Measurements from ENCODE around the gene TSPAN4. TPM values are rescaled to one million over a fixed set of nuclear protein-coding genes. Genes with fewer than 3 reads are reported as not detected.

Gene TSPAN4
- total RNA-seq, 4 donors from 2014 or later: 47.1 to 78.9 (median 59.7) TPM

- WGBS: 7% methylated on average over 14 of the region's 31 CpGs
Observed at GRCh38 chr11:844693-845644, 2.3 kb downstream of the TSPAN4 start.

DNA sequence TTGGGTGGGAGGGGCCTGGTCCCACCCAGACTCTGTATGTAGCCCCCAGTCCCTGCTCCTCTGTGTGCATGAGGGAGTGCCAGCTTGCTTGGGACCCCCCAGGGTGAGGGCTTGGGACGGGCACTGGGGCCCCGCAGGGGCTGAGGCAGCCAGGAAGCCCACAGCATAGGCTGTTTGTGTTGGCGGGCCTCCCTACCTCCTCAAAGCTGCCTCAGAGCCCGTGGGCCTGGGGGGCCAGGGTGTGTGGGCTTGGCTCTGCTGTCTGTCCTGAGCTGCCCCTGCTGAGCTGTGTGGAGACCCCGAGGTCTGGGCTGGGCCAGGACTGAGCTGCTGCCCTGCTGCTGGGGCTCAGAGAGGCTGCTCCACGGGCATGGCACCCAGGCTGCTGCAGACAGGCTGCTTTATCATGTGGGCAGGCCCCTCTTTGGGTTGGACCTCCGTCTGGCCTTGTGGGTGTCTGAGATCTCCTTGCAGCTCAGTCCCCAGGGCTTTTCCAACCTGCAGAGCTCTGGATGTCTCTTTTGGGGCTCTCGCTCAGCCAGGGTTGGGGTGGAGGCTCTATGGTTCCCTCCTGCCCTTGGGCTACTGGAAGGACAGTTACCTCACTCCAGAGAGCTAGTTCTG, 3.3 kb downstream of the TSPAN4 start:
- no peaks in the 10 kb centered on the region for H3K9me3 ChIP-seq
- peak overlapping the region; percentile 97 for H3K27ac ChIP-seq
- TF ChIP-seq CTCF (IDR thresholded peaks at IDR 0.05) (no peak), EP300 (IDR thresholded peaks at IDR 0.05) (no peak), POLR2AphosphoS5 (IDR thresholded peaks at IDR 0.05) (no peak), POLR2A (IDR thresholded peaks at IDR 0.05) (no peak)
- peaks cover 88% of the 10 kb centered on the region for H3K4me1 ChIP-seq
- DNase-seq (ENCODE audit: low spot score in 2 of 2): no peak
- WGBS: 80% methylated on average over 1 of the region's 8 CpGs
- H3K36me3 ChIP-seq: no peaks in the 10 kb centered on the region
- H3K27me3 ChIP-seq: peaks cover 17% of the 10 kb centered on the region
- peak overlapping the region; percentile 87 for H3K4me3 ChIP-seq

More at GRCh38 chr11:844693-845644, 2.3 kb downstream of the TSPAN4 start:
- Histone ChIP-seq H3K4me1 (peaks cover 87% of the 10 kb centered on the region), H3K4me3 (peak overlapping the region; percentile 87), H3K27ac (peak overlapping the region; percentile 97), H3K27me3 (peaks cover 9% of the 10 kb centered on the region), H3K36me3 (peaks cover 5% of the 10 kb centered on the region), H3K9me3 (no peaks in the 10 kb centered on the region)
- peak; percentile 96 to 98 for DNase-seq (ENCODE audit: low spot score in 2 of 2)
- no peak for TF ChIP-seq CTCF (IDR thresholded peaks at IDR 0.05)
- TF ChIP-seq POLR2A (IDR thresholded peaks at IDR 0.05): no peak
- TF ChIP-seq EP300 (IDR thresholded peaks at IDR 0.05): no peak
- peak in 2 of 3 donors; percentile 34 to 40 for TF ChIP-seq POLR2AphosphoS5 (IDR thresholded peaks at IDR 0.05)

DNA sequence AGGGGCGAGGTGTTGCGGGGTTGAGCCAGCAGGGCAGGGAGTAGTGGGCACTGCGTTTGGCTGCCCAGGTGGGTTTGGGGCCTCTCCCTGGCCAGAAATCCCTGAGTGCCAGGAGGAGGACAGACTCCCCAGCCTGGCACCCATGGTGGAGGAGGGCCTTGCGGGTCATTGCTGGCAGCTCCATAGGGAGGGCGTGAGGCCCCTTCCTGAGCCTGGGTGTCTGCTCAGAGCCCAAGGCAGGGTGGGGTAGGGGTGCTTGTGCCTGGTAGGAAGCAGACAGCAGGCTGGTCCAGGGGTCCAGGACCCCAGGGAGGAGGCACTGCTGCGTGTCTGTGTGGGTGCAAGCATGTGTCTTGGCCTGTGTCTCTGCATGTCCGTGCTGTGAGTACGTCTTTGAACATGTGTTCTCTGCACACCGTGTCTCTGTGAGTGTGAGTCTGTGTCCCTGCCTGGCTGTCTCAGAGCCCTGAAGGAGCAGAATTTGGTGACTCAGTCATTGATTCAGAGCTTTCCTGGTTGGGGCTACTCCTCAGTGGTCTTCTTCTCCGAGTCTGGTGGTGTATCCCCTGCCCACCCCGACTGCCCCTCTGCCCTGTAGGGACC, 3.9 kb downstream of the TSPAN4 start:
- peaks cover 86% of the 10 kb centered on the region for H3K4me1 ChIP-seq
- no peak for TF ChIP-seq EP300 (IDR thresholded peaks at IDR 0.05)
- no peak for TF ChIP-seq CTCF (IDR thresholded peaks at IDR 0.05)
- no peak for TF ChIP-seq POLR2AphosphoS5 (IDR thresholded peaks at IDR 0.05)
- no peak for TF ChIP-seq POLR2A (IDR thresholded peaks at IDR 0.05)
- H3K9me3 ChIP-seq: no peaks in the 10 kb centered on the region
- WGBS: 73% methylated on average over 3 of the region's 11 CpGs
- H3K4me3 ChIP-seq: no peak overlapping the region
- peaks cover 17% of the 10 kb centered on the region for H3K27me3 ChIP-seq
- DNase-seq (ENCODE audit: low spot score in 2 of 2): no peak
- H3K36me3 ChIP-seq: no peaks in the 10 kb centered on the region
- H3K27ac ChIP-seq: peak overlapping the region; percentile 97

DNA sequence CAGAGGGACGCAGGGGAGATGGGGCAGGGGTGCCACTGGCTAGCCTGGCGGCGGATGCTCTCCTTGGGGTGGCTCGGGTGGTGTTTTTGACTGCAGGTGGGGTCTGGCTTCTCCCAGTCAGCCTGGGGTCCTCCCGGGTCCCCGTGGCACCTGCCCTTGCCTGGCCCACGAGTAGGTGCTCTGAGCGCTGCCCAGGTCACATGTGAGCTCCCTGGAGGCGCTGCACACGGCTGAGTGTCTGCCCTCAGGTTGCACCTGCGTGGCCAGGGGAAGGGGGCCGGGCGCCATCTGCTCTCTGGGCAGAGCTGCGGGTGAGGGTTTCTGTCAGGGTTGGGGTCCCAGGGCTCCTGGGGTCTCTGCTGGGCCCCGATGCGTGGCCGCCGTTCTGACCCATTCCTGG, 5.2 kb downstream of the TSPAN4 start:
- WGBS: 100% methylated on average over 2 of the region's 18 CpGs
- Histone ChIP-seq H3K9me3 (no peaks in the 10 kb centered on the region), H3K4me3 (no peak overlapping the region), H3K27me3 (peaks cover 17% of the 10 kb centered on the region), H3K36me3 (no peaks in the 10 kb centered on the region), H3K4me1 (peaks cover 87% of the 10 kb centered on the region), H3K27ac (no peak overlapping the region)
- no peak for TF ChIP-seq POLR2A (IDR thresholded peaks at IDR 0.05)
- TF ChIP-seq CTCF (IDR thresholded peaks at IDR 0.05): no peak
- TF ChIP-seq EP300 (IDR thresholded peaks at IDR 0.05): no peak
- no peak for TF ChIP-seq POLR2AphosphoS5 (IDR thresholded peaks at IDR 0.05)
- no peak for DNase-seq (ENCODE audit: low spot score in 2 of 2)

All from suprapubic skin (tissue), 4 donors.